ENCODE measurements around the gene MAGI2.

MAGI2 gene

GRCh38 chr7:78124216-78124615 lies 1329.3 kb downstream of the MAGI2 start:
- Histone ChIP-seq H3K27me3 (ENCODE audit: insufficient read depth, low read length) (no peaks in the 10 kb centered on the region), H3K9me3 (ENCODE audit: low read length) (no peaks in the 10 kb centered on the region), H3K36me3 (ENCODE audit: insufficient read depth, low read length) (peaks cover 4% of the 10 kb centered on the region), H3K4me3 (ENCODE audit: low read length) (no peak overlapping the region), H3K4me1 (ENCODE audit: insufficient read depth, low read length) (no peaks in the 10 kb centered on the region), H2AFZ (ENCODE audit: low read depth, low read length) (no peak overlapping the region)

DNA sequence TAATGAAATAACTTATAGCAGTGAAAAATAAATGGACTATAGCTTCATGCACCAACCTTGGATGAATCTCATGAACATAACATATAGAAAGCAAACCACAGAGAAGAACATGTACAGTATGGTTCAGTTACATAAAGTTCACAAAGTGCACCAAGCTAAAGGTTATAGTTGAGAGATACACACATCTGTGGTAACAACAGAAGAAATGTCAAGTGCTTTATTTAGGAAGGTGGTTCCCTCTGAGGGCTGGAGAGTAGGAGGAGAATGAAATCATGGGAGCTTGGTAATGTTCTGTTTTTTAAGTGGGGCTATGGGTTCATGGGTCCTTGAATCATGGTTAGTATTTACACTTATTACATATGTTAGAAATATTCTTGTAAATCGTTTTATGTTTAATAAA lies 1331.6 kb downstream of the MAGI2 start:
- Histone ChIP-seq H3K36me3 (ENCODE audit: insufficient read depth, low read length) (peaks cover 4% of the 10 kb centered on the region), H2AFZ (ENCODE audit: low read depth, low read length) (no peak overlapping the region), H3K27me3 (ENCODE audit: insufficient read depth, low read length) (no peaks in the 10 kb centered on the region), H3K4me1 (ENCODE audit: insufficient read depth, low read length) (no peaks in the 10 kb centered on the region), H3K4me3 (ENCODE audit: low read length) (no peak overlapping the region), H3K9me3 (ENCODE audit: low read length) (no peaks in the 10 kb centered on the region)

GRCh38 chr7:78118470-78118869 lies 1335.0 kb downstream of the MAGI2 start:
- H3K4me1 ChIP-seq (ENCODE audit: insufficient read depth, low read length), result no peaks in the 10 kb centered on the region
- H3K9me3 ChIP-seq (ENCODE audit: low read length), result peaks cover 1% of the 10 kb centered on the region
- H3K4me3 ChIP-seq (ENCODE audit: low read length), result no peak overlapping the region
- no peaks in the 10 kb centered on the region for H3K36me3 ChIP-seq (ENCODE audit: insufficient read depth, low read length)
- H3K27me3 ChIP-seq (ENCODE audit: insufficient read depth, low read length), result no peaks in the 10 kb centered on the region
- no peak overlapping the region for H2AFZ ChIP-seq (ENCODE audit: low read depth, low read length)

DNA sequence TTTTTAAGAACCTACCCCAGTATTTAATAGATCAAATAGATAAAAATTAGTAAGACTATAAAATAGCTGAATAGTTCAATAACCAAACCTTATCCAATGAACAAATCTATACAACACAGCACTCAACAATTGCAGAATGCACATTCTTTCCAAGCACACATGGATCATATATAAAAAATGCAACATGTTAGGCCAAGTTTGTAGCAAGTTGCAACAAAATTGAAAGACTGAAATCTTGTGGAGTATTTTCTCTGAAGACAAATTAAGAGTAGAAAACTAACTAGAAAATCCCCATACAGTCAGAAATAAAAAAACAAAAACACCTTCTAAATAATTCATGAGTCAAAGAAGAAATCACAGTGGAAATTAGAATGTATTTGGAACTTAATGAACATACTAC lies 1337.6 kb downstream of the MAGI2 start:
- no peaks in the 10 kb centered on the region for H3K36me3 ChIP-seq (ENCODE audit: insufficient read depth, low read length)
- no peak overlapping the region for H3K4me3 ChIP-seq (ENCODE audit: low read length)
- H3K27me3 ChIP-seq (ENCODE audit: insufficient read depth, low read length), result no peaks in the 10 kb centered on the region
- H3K4me1 ChIP-seq (ENCODE audit: insufficient read depth, low read length), result peaks cover 14% of the 10 kb centered on the region
- peaks cover 1% of the 10 kb centered on the region for H3K9me3 ChIP-seq (ENCODE audit: low read length)
- no peak overlapping the region for H2AFZ ChIP-seq (ENCODE audit: low read depth, low read length)

DNA sequence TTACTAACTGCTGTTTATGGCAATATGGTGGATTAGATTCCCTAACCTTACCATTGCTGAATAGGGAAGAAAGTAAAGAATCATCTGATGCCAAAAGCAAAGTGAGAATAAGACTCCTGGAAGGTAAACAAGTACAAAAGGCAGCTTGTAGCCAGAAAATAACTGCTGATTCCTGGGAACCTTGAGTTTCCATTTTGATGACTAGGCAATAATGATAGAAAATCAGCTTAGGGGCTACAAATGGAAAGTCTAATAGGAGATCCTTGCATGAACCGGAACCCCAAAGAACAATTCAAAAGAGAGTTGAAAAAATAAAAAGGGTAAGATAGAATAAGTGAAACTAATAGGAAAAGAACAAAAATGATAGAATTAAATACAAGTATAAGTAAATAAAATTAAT lies 1338.5 kb downstream of the MAGI2 start:
- Histone ChIP-seq H3K4me1 (ENCODE audit: insufficient read depth, low read length) (peaks cover 22% of the 10 kb centered on the region), H3K27me3 (ENCODE audit: insufficient read depth, low read length) (no peaks in the 10 kb centered on the region), H3K36me3 (ENCODE audit: insufficient read depth, low read length) (no peaks in the 10 kb centered on the region), H3K9me3 (ENCODE audit: low read length) (peaks cover 1% of the 10 kb centered on the region), H2AFZ (ENCODE audit: low read depth, low read length) (no peak overlapping the region), H3K4me3 (ENCODE audit: low read length) (no peak overlapping the region)

DNA sequence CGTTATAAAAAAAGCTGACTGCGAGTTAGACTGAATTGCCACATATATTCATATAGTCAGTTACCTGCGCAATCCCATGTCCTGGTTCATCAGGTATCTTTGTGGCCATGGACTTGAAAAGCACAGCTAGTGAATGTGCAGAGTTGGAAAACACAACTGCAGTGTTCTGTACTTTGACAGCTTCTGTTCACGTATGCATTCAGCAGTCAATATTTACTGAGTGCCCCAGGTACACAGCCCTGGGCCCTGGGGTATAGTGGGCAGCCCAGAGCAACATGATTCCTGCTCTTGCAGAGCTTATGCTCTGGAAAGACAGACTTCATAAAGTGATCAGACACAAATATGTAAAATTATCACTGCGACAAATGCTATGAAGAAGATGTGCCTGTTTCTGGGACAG lies 1341.0 kb downstream of the MAGI2 start:
- H3K4me1 ChIP-seq (ENCODE audit: insufficient read depth, low read length), result peaks cover 23% of the 10 kb centered on the region
- no peak overlapping the region for H3K4me3 ChIP-seq (ENCODE audit: low read length)
- H3K36me3 ChIP-seq (ENCODE audit: insufficient read depth, low read length), result no peaks in the 10 kb centered on the region
- no peaks in the 10 kb centered on the region for H3K27me3 ChIP-seq (ENCODE audit: insufficient read depth, low read length)
- H3K9me3 ChIP-seq (ENCODE audit: low read length), result peaks cover 1% of the 10 kb centered on the region
- no peak overlapping the region for H2AFZ ChIP-seq (ENCODE audit: low read depth, low read length)

- Histone ChIP-seq H3K4me1 (ENCODE audit: insufficient read depth, low read length) (peaks cover 23% of the 10 kb centered on the region), H2AFZ (ENCODE audit: low read depth, low read length) (no peak overlapping the region), H3K4me3 (ENCODE audit: low read length) (no peak overlapping the region), H3K36me3 (ENCODE audit: insufficient read depth, low read length) (no peaks in the 10 kb centered on the region), H3K9me3 (ENCODE audit: low read length) (no peaks in the 10 kb centered on the region), H3K27me3 (ENCODE audit: insufficient read depth, low read length) (no peaks in the 10 kb centered on the region)
Observed at GRCh38 chr7:78111386-78111785, 1342.1 kb downstream of the MAGI2 start.

GRCh38 chr7:78103475-78103874 lies 1350.0 kb downstream of the MAGI2 start:
- no peak overlapping the region for H2AFZ ChIP-seq (ENCODE audit: low read depth, low read length)
- no peaks in the 10 kb centered on the region for H3K27me3 ChIP-seq (ENCODE audit: insufficient read depth, low read length)
- H3K4me1 ChIP-seq (ENCODE audit: insufficient read depth, low read length), result no peaks in the 10 kb centered on the region
- H3K36me3 ChIP-seq (ENCODE audit: insufficient read depth, low read length), result no peaks in the 10 kb centered on the region
- H3K9me3 ChIP-seq (ENCODE audit: low read length), result no peaks in the 10 kb centered on the region
- no peak overlapping the region for H3K4me3 ChIP-seq (ENCODE audit: low read length)

DNA sequence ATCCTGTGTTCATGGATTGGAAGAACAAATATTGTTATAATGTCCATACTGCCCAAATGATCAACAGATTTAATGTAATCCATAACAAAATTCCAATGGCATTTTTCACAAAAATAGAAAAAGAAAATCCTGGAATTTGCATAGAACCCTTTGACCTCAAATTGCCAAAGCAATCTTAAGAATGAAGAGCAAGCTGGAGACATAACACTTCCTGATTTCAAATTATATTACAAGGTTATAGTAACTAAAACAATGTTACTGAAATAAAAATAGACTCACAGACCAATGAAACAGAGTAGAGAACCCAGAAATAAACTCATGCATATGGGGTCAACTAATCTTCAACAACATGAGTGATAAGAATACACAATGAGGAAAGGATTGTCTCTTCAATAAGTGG lies 1352.4 kb downstream of the MAGI2 start:
- no peaks in the 10 kb centered on the region for H3K9me3 ChIP-seq (ENCODE audit: low read length)
- no peaks in the 10 kb centered on the region for H3K27me3 ChIP-seq (ENCODE audit: insufficient read depth, low read length)
- H2AFZ ChIP-seq (ENCODE audit: low read depth, low read length), result no peak overlapping the region
- no peaks in the 10 kb centered on the region for H3K4me1 ChIP-seq (ENCODE audit: insufficient read depth, low read length)
- H3K36me3 ChIP-seq (ENCODE audit: insufficient read depth, low read length), result no peaks in the 10 kb centered on the region
- H3K4me3 ChIP-seq (ENCODE audit: low read length), result no peak overlapping the region

DNA sequence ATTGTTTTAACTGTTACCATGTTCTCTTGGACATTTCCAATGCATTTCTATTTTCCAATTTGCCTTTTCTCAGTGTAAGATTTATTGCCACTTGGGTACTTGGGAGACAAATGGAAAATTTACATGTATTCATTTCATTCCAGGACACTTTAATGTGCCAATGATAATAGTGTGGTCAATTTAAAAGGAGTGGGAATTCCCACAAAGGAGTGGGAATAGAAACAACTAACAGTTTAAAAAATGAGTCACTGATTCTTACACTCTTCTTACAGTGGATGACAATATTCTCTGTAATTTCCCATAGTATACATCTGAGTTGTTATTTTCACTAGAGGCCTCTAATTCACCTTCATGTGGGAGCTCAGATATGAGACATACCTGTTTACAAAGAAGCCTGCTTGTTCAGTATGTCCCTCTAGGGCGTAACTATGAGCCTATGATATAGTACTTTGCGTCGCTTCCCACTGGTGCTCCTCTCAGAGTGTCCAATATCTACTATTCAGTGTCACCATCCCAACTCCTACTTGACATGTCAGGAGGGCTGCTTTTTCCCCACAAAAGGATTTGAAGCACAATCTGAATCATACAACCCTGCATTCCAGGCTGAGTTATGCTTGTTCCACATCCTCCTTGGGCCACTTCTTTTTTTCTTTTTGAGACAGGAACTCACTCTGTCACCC lies 1353.6 kb downstream of the MAGI2 start:
- H3K9me3 ChIP-seq (ENCODE audit: low read length), result no peaks in the 10 kb centered on the region
- H3K4me1 ChIP-seq (ENCODE audit: insufficient read depth, low read length), result no peaks in the 10 kb centered on the region
- H2AFZ ChIP-seq (ENCODE audit: low read depth, low read length), result no peak overlapping the region
- H3K27me3 ChIP-seq (ENCODE audit: insufficient read depth, low read length), result no peaks in the 10 kb centered on the region
- no peak overlapping the region for H3K4me3 ChIP-seq (ENCODE audit: low read length)
- H3K36me3 ChIP-seq (ENCODE audit: insufficient read depth, low read length), result no peaks in the 10 kb centered on the region

DNA sequence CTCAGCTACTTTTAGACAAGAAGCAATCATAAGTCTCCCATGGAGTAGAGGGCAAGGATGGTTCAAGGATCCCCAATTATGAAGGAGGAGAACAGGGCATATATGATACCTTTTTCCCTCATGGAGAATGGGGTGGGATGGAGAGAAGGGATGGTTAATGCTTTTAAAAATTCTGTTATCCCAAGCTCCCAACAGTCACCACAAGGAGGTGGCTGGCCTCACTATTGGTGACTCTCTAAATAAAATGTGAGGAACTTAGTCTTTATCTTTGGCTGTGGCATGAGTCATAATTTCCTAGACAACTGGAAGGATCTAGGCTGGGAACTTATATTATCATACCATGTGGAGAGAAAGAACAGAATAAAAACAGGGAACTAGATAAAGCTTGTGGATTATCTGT lies 1357.9 kb downstream of the MAGI2 start:
- Histone ChIP-seq H3K36me3 (ENCODE audit: insufficient read depth, low read length) (no peaks in the 10 kb centered on the region), H3K27me3 (ENCODE audit: insufficient read depth, low read length) (no peaks in the 10 kb centered on the region), H3K4me3 (ENCODE audit: low read length) (no peak overlapping the region), H3K4me1 (ENCODE audit: insufficient read depth, low read length) (peaks cover 3% of the 10 kb centered on the region), H3K9me3 (ENCODE audit: low read length) (no peaks in the 10 kb centered on the region), H2AFZ (ENCODE audit: low read depth, low read length) (no peak overlapping the region)

GRCh38 chr7:78092331-78092730 lies 1361.1 kb downstream of the MAGI2 start:
- H3K36me3 ChIP-seq (ENCODE audit: insufficient read depth, low read length), result no peaks in the 10 kb centered on the region
- peaks cover 4% of the 10 kb centered on the region for H3K4me1 ChIP-seq (ENCODE audit: insufficient read depth, low read length)
- no peak overlapping the region for H3K4me3 ChIP-seq (ENCODE audit: low read length)
- H3K27me3 ChIP-seq (ENCODE audit: insufficient read depth, low read length), result no peaks in the 10 kb centered on the region
- no peak overlapping the region for H2AFZ ChIP-seq (ENCODE audit: low read depth, low read length)
- H3K9me3 ChIP-seq (ENCODE audit: low read length), result no peaks in the 10 kb centered on the region

DNA sequence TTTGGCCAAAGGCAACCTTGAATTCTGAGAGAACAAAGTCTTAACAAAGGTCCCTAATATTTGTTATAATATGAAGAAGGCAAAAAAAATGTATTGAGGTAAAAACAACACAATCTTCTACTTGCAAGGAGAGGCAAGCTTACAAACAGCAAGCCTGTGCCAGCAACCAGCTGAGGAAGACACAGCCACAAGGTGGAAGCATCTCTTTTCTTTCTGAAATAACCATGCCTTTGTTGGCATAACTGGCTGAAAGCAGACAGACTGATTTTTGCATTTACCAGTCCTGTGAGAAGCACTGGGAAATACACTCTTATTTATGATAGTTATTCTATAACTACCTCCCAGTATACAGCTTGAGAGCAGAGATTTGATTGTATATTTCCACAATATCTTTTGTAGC lies 1362.9 kb downstream of the MAGI2 start:
- Histone ChIP-seq H3K4me3 (ENCODE audit: low read length) (no peak overlapping the region), H3K4me1 (ENCODE audit: insufficient read depth, low read length) (peaks cover 4% of the 10 kb centered on the region), H2AFZ (ENCODE audit: low read depth, low read length) (no peak overlapping the region), H3K9me3 (ENCODE audit: low read length) (no peaks in the 10 kb centered on the region), H3K36me3 (ENCODE audit: insufficient read depth, low read length) (no peaks in the 10 kb centered on the region), H3K27me3 (ENCODE audit: insufficient read depth, low read length) (no peaks in the 10 kb centered on the region)

DNA sequence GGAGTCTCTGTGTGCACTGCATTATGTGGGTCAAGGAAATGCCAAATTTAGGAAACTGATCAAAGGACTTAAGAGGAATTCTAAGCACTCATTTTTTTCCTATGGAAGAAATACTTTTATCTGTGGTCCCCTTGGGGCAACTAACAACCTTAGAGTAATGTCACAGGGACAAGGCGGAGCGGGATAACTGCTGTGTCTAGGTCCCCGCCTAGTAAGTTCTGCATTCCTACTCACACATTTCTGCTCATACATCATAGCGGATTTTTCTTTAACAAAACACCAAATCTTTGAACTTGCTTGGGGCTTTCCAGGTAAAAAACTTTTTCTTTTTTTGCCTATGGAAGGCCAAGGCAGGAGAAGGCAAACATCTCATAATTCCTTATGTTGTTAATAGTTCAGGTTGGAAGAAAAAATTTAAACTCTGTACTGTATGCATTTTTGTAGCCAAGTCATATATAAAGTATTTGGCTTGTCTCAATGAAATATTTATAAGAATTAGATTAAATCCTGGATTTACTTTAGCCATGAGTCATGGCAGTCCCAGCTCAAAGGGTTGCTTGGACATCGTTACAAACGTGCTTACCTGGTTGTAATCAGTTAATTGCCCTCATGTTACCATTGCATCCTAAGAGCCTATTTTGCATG lies 1369.9 kb downstream of the MAGI2 start:
- Histone ChIP-seq H3K4me1 (ENCODE audit: insufficient read depth, low read length) (no peaks in the 10 kb centered on the region), H2AFZ (ENCODE audit: low read depth, low read length) (no peak overlapping the region), H3K27me3 (ENCODE audit: insufficient read depth, low read length) (no peaks in the 10 kb centered on the region), H3K36me3 (ENCODE audit: insufficient read depth, low read length) (no peaks in the 10 kb centered on the region), H3K4me3 (ENCODE audit: low read length) (no peak overlapping the region), H3K9me3 (ENCODE audit: low read length) (no peaks in the 10 kb centered on the region)
